Psoas muscle (tissue), 8 donors: ENCODE measurements around the gene QDPR. TPM values are rescaled to one million over a fixed set of nuclear protein-coding genes. Genes with fewer than 3 reads are reported as not detected.

Experiments used
- ATAC-seq, 4 donors: fragments of 200-7000 bp; cut with Tn5 transposase; one replicate each; pipeline ENCODE4 v1.9.1; 2020; ENCODE audit warnings: moderate library complexity in 3 of 4, mild to moderate bottlenecking in 2 of 4
- DNase-seq, 2 donors: peaks; one replicate each; pipeline ENCODE4 v3.0.0-alpha.2; 2020
- H3K27ac ChIP-seq: fragments of 200-600 bp; one replicate; pipeline ENCODE4 v1.8.0; 2022
- H3K27me3 ChIP-seq, 3 donors: fragments of 200-600 bp in 1 of 3; one replicate each; pipeline versions ENCODE4 v1.6.1 to v1.8.0; 2013 to 2022; ENCODE audit warnings: low read length in 2 of 3, mild to moderate bottlenecking in 2 of 3, moderate library complexity in 1 of 3; ENCODE audit not compliant: insufficient read depth in 3 of 3
- H3K36me3 ChIP-seq, 2 donors: fragments of 200-600 bp in 1 of 2; one replicate each; pipeline versions ENCODE4 v1.6.1 to v1.8.0; 2013 to 2022; ENCODE audit warnings: low read depth in 1 of 2, mild to moderate bottlenecking in 1 of 2, moderate library complexity in 1 of 2; ENCODE audit not compliant: insufficient read depth in 1 of 2
- H3K4me1 ChIP-seq: fragments of 200-600 bp; one replicate; pipeline ENCODE4 v1.8.0; 2022
- H3K4me3 ChIP-seq: fragments of 200-600 bp; one replicate; pipeline ENCODE4 v1.8.0; 2022; ENCODE audit warnings: mild to moderate bottlenecking
- H3K9me3 ChIP-seq: fragments of 200-600 bp; one replicate; pipeline ENCODE4 v1.8.0; 2022
- CTCF ChIP-seq: fragments of 200-600 bp; IDR thresholded peaks from one replicate; pipeline ENCODE4 v1.8.0; 2022; ENCODE audit warnings: antibody characterized with exemption
- WGBS, 3 donors: extraction: QIAGEN DNeasy Blood & Tissue Kit; methylation state at CpG; one replicate each; pipeline versions ENCODE4 v1.1.6 to v1.1.7; 2013; 5-methylcytosine and 5-hydroxymethylcytosine counted together
- intact Hi-C, 2 donors: fragments of 100-400 bp; cut with DNase I; formaldehyde crosslinking; loops; one replicate each; pipeline versions ENCODE4 v1.11.0 to v1.14.2; 2022
- polyA plus RNA-seq, 3 donors: library from polyadenylated mRNA; stranded (reverse); fragments of 200-250 nt; gene quantifications; one replicate each; pipeline ENCODE4 v1.2.3, GENCODE V29; 2013
- total RNA-seq, 4 donors: library from RNA; stranded (reverse); fragmentation: NEBNext Ultra II Directional in 2 of 4; extraction: Animal tissue kit (Norgen Biotek cat#: 25700) in 2 of 4; gene quantifications; one replicate each; pipeline versions ENCODE4 v1.2.1 to v1.2.4, GENCODE V29; 2021 to 2023
- donor health status: healthy with polysubstance abuse.
- donor health status: DM: no; HTN: no; CAD: no; lungs with moderate emphysema.
- donor health status: Bipolar disorder and iron deficiency.
- donor health status: healthy.
- donor health status: DM: yes; HTN: yes; CAD: no.
- donor health status: DM: no; HTN: no; CAD: no.
- donor health status: DM: no; HTN: no; CAD: no.
- donor health status: DM: yes; HTN: yes; CAD: no.

Gene QDPR
- total and polyA plus RNA-seq, 7 donors: 17.6 to 53.2 (median 39.2) TPM

DNA sequence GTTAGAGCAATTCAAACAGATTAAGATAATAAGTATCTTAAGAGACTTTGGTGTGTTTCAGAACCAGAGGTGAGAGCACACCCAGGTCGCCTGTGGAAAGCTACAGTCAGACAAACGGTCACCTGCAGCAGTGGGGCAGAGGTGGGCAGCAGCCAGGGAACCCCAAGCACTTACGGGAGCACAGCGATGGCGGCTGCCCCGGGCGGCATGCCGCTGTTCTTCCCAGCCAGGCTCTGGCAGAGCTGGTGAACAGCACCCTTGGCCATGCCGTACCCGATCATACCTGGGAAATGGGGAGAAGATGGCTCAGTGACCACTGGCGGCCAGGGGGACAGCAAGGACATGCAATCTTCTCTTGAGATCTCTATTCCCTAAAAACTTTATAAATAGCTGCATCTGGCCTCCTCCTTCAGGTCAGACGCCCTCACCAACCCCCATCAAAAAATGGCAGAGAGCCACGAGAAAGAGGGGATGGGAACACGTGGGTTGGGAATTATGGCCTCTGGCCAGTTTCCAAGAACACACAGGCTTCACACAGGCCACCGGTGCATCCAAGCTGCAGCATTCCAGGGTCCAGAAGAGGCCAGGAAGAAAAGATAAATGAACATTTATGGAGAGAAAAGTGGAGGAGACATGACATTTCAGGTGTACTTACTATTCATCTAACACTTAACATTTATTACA lies 19.7 kb downstream of the QDPR start:
- intact Hi-C loops: no loop called here
- H3K27ac ChIP-seq: no peak overlapping the region
- ATAC-seq: peak in 1 of 4 donors; percentile 11
- H3K4me1 ChIP-seq: no peaks in the 10 kb centered on the region
- TF ChIP-seq CTCF: no peak
- 61 to 78% (median 71%) methylated on average over 15 of the region's 15 CpGs for WGBS, 3 donors
- H3K9me3 ChIP-seq: no peaks in the 10 kb centered on the region
- peaks cover 4 to 75% of the 10 kb centered on the region in 2 donors for H3K36me3 ChIP-seq
- no peak overlapping the region for H3K4me3 ChIP-seq
- no peak for DNase-seq
- no peaks in the 10 kb centered on the region for H3K27me3 ChIP-seq

DNA sequence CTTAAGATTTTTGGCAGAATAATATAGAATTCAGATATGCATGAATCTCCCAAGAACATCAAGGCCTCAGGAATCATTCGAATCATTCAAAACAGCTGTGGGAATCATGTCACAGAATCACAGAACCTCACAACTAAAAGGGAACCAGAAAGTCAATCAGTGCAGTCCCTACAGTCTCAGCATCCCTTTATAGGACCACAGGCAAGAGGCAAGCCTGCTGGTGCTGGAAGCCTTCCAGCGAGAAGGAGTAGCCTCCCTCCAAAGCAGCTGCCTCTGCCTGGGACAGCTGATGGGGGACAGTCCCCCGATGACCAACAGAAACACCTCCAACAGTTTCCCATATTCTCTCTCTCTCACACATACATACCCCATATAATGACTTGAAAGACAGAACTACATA lies 20.7 kb downstream of the QDPR start:
- no peak for ATAC-seq
- intact Hi-C loops: no loop called here
- Histone ChIP-seq H3K27ac (no peak overlapping the region), H3K27me3 (no peaks in the 10 kb centered on the region), H3K9me3 (no peaks in the 10 kb centered on the region), H3K4me3 (no peak overlapping the region), H3K4me1 (no peaks in the 10 kb centered on the region), H3K36me3 (peaks cover 4 to 75% of the 10 kb centered on the region in 2 donors)
- no peak for TF ChIP-seq CTCF
- WGBS, 3 donors: 42 to 44% (median 43%) methylated on average over 3 of the region's 3 CpGs
- DNase-seq: no peak

DNA sequence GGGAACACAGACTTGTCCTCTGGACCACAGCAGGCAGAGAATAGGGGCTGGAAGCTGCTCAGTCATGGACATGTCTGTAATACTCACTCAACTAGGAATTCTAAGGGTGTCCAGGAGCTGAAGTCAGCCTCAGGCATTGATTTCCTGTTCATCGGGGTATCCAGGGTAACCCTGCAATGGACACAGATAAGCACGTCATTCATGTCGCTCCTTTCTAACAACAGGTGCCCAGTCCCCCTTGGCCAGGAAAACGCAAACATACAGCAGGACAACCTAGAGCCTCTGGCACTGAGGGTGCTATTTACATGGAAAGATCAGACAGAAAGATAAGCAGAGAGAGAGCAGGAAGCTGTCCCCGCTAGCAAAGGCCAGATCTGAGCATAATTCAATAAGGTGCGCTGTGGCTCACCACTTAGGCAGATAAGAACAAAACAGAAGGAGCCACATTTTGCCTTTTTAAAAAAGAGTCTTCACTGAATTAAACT lies 21.3 kb downstream of the QDPR start:
- Histone ChIP-seq H3K9me3 (no peaks in the 10 kb centered on the region), H3K27me3 (no peaks in the 10 kb centered on the region), H3K36me3 (peaks cover 4 to 75% of the 10 kb centered on the region in 2 donors), H3K4me1 (no peaks in the 10 kb centered on the region), H3K4me3 (no peak overlapping the region), H3K27ac (no peak overlapping the region)
- ATAC-seq: no peak
- DNase-seq: no peak
- WGBS, 3 donors: 66 to 75% (median 74%) methylated on average over 6 of the region's 6 CpGs
- TF ChIP-seq CTCF: no peak
- intact Hi-C loops: no loop called here

DNA sequence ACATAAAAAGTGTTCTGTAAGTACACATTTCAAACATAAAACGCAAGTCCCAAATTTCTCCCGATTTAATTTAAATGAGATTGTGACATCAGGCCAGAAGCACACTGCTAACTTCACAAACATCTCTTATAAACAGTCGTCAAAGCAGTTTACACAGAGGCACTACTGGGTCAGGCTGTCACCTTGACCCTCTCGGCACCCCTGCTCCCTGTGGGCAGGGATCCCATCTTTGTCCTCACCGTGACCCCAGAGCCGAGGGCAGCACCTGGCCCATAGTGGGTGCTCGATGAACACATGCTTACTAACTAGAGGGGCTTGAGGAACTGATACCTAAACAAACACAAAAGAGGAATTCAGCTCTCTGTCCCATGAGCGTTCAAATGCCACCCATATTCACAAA lies 22.2 kb downstream of the QDPR start:
- Histone ChIP-seq H3K9me3 (no peaks in the 10 kb centered on the region), H3K27ac (no peak overlapping the region), H3K36me3 (peaks cover 4 to 74% of the 10 kb centered on the region in 2 donors), H3K4me3 (no peak overlapping the region), H3K27me3 (no peaks in the 10 kb centered on the region), H3K4me1 (no peaks in the 10 kb centered on the region)
- no peak for DNase-seq
- intact Hi-C loops: no loop called here
- no peak for ATAC-seq
- 72 to 81% (median 74%) methylated on average over 8 of the region's 8 CpGs for WGBS, 3 donors
- TF ChIP-seq CTCF: no peak

DNA sequence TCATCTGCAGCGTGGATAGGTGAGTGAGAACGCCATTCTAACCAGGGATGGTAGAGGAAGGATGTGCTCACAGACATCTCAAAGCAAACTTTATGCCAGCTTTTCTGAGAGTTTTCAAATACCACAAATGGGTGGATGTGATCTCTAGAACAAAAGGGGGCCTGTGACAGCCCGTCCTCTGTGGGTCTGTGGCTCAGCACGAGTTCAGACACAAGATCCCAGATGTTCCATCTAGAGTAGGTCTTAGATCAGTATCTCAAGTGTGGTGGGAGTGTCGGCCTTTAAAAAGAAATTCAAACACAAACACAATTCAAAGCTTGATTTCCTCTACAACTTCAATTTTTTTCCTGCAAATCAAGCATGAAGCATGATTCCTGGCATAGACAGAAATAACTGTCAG lies 22.8 kb downstream of the QDPR start:
- H3K27ac ChIP-seq: no peak overlapping the region
- DNase-seq: no peak
- 77 to 88% (median 77%) methylated on average over 5 of the region's 5 CpGs for WGBS, 3 donors
- no peaks in the 10 kb centered on the region for H3K27me3 ChIP-seq
- H3K4me3 ChIP-seq: no peak overlapping the region
- H3K4me1 ChIP-seq: no peaks in the 10 kb centered on the region
- no peak for ATAC-seq
- intact Hi-C loops: no loop called here
- no peaks in the 10 kb centered on the region for H3K9me3 ChIP-seq
- no peak for TF ChIP-seq CTCF
- H3K36me3 ChIP-seq: peaks cover 4 to 80% of the 10 kb centered on the region in 2 donors
